ENCODE measurements around the gene KIF12. TPM values are rescaled to one million over a fixed set of nuclear protein-coding genes. Genes with fewer than 3 reads are reported as not detected.

Gene KIF12
- total and polyA plus RNA-seq, 2 donors (not counting 3 experiments of a cell fraction or from before 2014, with no cell fraction given) = 0.46 to 0.97 TPM

- FAIRE-seq = no peak
- no peak for DNase-seq (ENCODE audit: low read depth, low spot score)
- ChIA-PET CTCF (interaction anchor here (0.9 to 2.6 kb wide), 5 partner anchors 44 to 152 kb away, joined by 3 to 14 read pairs (median 6); no protein-coding TSS in a partner anchor), POLR2A (no interaction called here)
- Histone ChIP-seq H3K27me3 (ENCODE audit: control insufficient read depth in 2 of 2, insufficient read depth in 2 of 2, low read length in 2 of 2) (peaks cover 28 to 33% of the 10 kb centered on the region in 2 experiments), H2AFZ (ENCODE audit: low read depth, low read length) (no peak overlapping the region), H3K9me3 (replicated peaks; ENCODE audit: control insufficient read depth, insufficient read depth, low read length) (no peaks in the 10 kb centered on the region), H3K4me1 (ENCODE audit: control insufficient read depth, extremely low read depth, insufficient read depth, low read length) (no peaks in the 10 kb centered on the region), H4K20me1 (replicated peaks; ENCODE audit: control insufficient read depth, extremely low read depth, insufficient read depth, low read length) (no peaks in the 10 kb centered on the region), H3K27ac (ENCODE audit: insufficient read depth, low read depth, low read length) (no peak overlapping the region), H3K4me2 (ENCODE audit: insufficient read depth, low read length) (no peak overlapping the region), H3K9ac (replicated peaks; ENCODE audit: extremely low read depth, insufficient read depth, low read length) (no peak overlapping the region), H3K36me3 (ENCODE audit: control insufficient read depth in 2 of 2, extremely low read depth in 1 of 2, insufficient read depth in 2 of 2, low read length in 2 of 2) (no peaks in the 10 kb centered on the region), H3K4me3 (replicated peaks in 1 of 3; ENCODE audit: insufficient read depth in 1 of 3, low read depth in 1 of 3, low read length in 3 of 3) (no peak overlapping the region), H3K79me2 (ENCODE audit: control insufficient read depth, insufficient read depth, low read length) (no peaks in the 10 kb centered on the region), H3K9me1 (replicated peaks; ENCODE audit: control insufficient read depth, extremely low read depth, insufficient read depth, low read length) (no peaks in the 10 kb centered on the region)
- TF ChIP-seq CTCF (IDR thresholded peaks at IDR 0.05; ENCODE audit: extremely low read depth in 1 of 2, insufficient read depth in 1 of 2, low read depth in 1 of 2, low read length in 2 of 2) = no peak
- TF ChIP-seq FOS (IDR thresholded peaks at IDR 0.05; ENCODE audit: borderline replicate concordance, insufficient read depth, low read length) = no peak
- no peak for TF ChIP-seq MAX (IDR thresholded peaks at IDR 0.05; ENCODE audit: insufficient read depth, insufficient read length)
- TF ChIP-seq GATA2 (IDR thresholded peaks at IDR 0.05; ENCODE audit: insufficient read depth, insufficient read length, low read depth, low read length) = no peak
- TF ChIP-seq POLR2A (IDR thresholded peaks at IDR 0.05; ENCODE audit: low read depth, low read length) = no peak
- no peak for TF ChIP-seq JUN (IDR thresholded peaks at IDR 0.05; ENCODE audit: borderline replicate concordance, insufficient read depth, insufficient read length, low read depth)
- no peak for TF ChIP-seq EZH2 (IDR thresholded peaks at IDR 0.05; ENCODE audit: borderline replicate concordance, low read depth, low read length, severe bottlenecking)
- no peak for TF ChIP-seq POLR2AphosphoS5 (IDR thresholded peaks at IDR 0.05; ENCODE audit: insufficient read depth, low read depth, low read length)
- TF ChIP-seq MYC (IDR thresholded peaks at IDR 0.05; ENCODE audit: low read depth, low read length) = no peak
- intact Hi-C loops (cut with micrococcal nuclease) = no loop called here
- BruUV-seq (replicated peaks) = no TSS peak
- dilution Hi-C loops (cut with MboI; ENCODE audit: extremely low pct_ligation_motif_present, low sequenced_read_pairs) = no loop called here
Measured at GRCh38 chr9:114139071-114139470, 40.0 kb upstream of the KIF12 start.
